Stimulated activated CD8-positive, alpha-beta memory T cell treated with anti-CD3 and anti-CD28 coated beads, Interleukin-7, amount 100 ng/mL, for 48 hours (primary cell): ENCODE data around the gene DHCR7.

Experiments
- DNase-seq, 2 donors: peaks; one replicate each; pipeline ENCODE4 v3.0.0-alpha.2; 2020; ENCODE audit warnings: low read depth in 1 of 2; ENCODE audit errors: extremely low read depth in 1 of 2

The DHCR7 gene

GRCh38 chr11:71477641-71478527, 29.7 kb upstream of the DHCR7 start:
- DNase-seq, result no peak

- no peak for DNase-seq
Measured at GRCh38 chr11:71476926-71477640, 28.9 kb upstream of the DHCR7 start.

- no peak for DNase-seq
Measured at GRCh38 chr11:71476031-71476430, 27.8 kb upstream of the DHCR7 start.

GRCh38 chr11:71474771-71475483, 26.7 kb upstream of the DHCR7 start:
- no peak for DNase-seq

- no peak for DNase-seq
Measured at GRCh38 chr11:71474141-71474770, 26.1 kb upstream of the DHCR7 start.

- no peak for DNase-seq
Measured at GRCh38 chr11:71473793-71474080, 25.5 kb upstream of the DHCR7 start.

- no peak for DNase-seq
Measured at GRCh38 chr11:71472941-71473792, 25.0 kb upstream of the DHCR7 start.

- DNase-seq, result no peak
Measured at GRCh38 chr11:71472357-71472885, 24.2 kb upstream of the DHCR7 start.

GRCh38 chr11:71470946-71471345, 22.8 kb upstream of the DHCR7 start:
- DNase-seq, result no peak

GRCh38 chr11:71467164-71467563, 19.0 kb upstream of the DHCR7 start:
- DNase-seq, result no peak

GRCh38 chr11:71466358-71466757, 18.2 kb upstream of the DHCR7 start:
- no peak for DNase-seq

GRCh38 chr11:71465054-71465453, 16.9 kb upstream of the DHCR7 start:
- DNase-seq, result no peak

- DNase-seq, result no peak
Measured at GRCh38 chr11:71463331-71464211, 15.4 kb upstream of the DHCR7 start.

- DNase-seq, result no peak
Measured at GRCh38 chr11:71462726-71463125, 14.5 kb upstream of the DHCR7 start.

GRCh38 chr11:71461696-71462095, 13.5 kb upstream of the DHCR7 start:
- no peak for DNase-seq

GRCh38 chr11:71459767-71460320, 11.7 kb upstream of the DHCR7 start:
- DNase-seq, result no peak

GRCh38 chr11:71459076-71459766, 11.0 kb upstream of the DHCR7 start:
- no peak for DNase-seq
